Peyer's patch (tissue), 4 donors: Measurements from ENCODE around the gene C12orf57.

Source experiments
- CTCF ChIP-seq, 6 experiments: fragments of 450-650 bp in 4 of 6; fragments of 200-600 bp in 2 of 6; sonication (generic) in 1 of 6; IDR thresholded peaks; one replicate each; pipeline ENCODE4 v1.5.1; 2017 to 2019; ENCODE audit warnings: antibody characterized with exemption in 6 of 6, mild to moderate bottlenecking in 3 of 6, moderate library complexity in 1 of 6
- POLR2A ChIP-seq, 2 donors: fragments of 450-650 bp; IDR thresholded peaks; one replicate each; pipeline ENCODE4 v1.5.1; 2017; ENCODE audit warnings: antibody characterized with exemption in 2 of 2, mild to moderate bottlenecking in 2 of 2, moderate library complexity in 2 of 2

- TF ChIP-seq CTCF (IDR thresholded peaks at IDR 0.05) (no peak), POLR2A (IDR thresholded peaks at IDR 0.05) (no peak)
Observed at GRCh38 chr12:6957741-6958608, 14.2 kb downstream of the C12orf57 start.
